Measurements from ENCODE around the gene CEACAM6. TPM values are rescaled to one million over a fixed set of nuclear protein-coding genes. Genes with fewer than 3 reads are reported as not detected.

Gene CEACAM6
- total and polyA plus RNA-seq, 7 donors = 0.03 to 0.27 (median 0.10) TPM; not detected in 3

DNA sequence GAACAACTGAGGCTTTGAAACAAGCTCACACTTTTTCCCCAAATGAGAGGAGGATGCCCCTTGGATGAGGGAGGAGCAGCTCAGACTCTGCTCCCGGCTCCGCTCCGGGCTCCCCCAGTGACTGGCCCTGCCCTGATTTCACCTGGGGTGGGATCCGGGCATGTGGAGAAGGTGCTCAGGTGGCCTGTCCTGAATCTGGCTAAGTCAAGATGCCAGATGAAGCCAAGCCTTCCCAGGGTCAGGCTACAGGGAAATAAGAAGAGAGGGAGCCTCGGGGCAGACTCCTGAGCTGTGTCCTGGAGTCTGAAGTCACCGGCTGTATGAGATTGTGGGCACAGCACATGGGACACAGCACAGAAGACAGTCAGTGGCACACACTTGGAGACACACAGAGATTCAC, 36.6 kb upstream of the CEACAM6 start:
- no peaks in the 10 kb centered on the region for H3K4me1 ChIP-seq
- no peak for ATAC-seq
- TF ChIP-seq, protein P1, sequence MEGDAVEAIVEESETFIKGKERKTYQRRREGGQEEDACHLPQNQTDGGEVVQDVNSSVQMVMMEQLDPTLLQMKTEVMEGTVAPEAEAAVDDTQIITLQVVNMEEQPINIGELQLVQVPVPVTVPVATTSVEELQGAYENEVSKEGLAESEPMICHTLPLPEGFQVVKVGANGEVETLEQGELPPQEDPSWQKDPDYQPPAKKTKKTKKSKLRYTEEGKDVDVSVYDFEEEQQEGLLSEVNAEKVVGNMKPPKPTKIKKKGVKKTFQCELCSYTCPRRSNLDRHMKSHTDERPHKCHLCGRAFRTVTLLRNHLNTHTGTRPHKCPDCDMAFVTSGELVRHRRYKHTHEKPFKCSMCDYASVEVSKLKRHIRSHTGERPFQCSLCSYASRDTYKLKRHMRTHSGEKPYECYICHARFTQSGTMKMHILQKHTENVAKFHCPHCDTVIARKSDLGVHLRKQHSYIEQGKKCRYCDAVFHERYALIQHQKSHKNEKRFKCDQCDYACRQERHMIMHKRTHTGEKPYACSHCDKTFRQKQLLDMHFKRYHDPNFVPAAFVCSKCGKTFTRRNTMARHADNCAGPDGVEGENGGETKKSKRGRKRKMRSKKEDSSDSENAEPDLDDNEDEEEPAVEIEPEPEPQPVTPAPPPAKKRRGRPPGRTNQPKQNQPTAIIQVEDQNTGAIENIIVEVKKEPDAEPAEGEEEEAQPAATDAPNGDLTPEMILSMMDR (IDR thresholded peaks at IDR 0.05) = no peak
- H3K4me3 ChIP-seq = no peak overlapping the region
- 67 to 77% (median 71%) methylated on average over 6 of the region's 6 CpGs for WGBS, 3 donors
- H3K9me3 ChIP-seq = no peaks in the 10 kb centered on the region
- no peaks in the 10 kb centered on the region for H3K36me3 ChIP-seq (ENCODE audit: insufficient read depth in 1 of 2, low read depth in 1 of 2)
- no peak overlapping the region for H3K27ac ChIP-seq
- peaks cover 0 to 3% (median 0%) of the 10 kb centered on the region in 3 donors for H3K27me3 ChIP-seq (ENCODE audit: insufficient read depth in 3 of 3, low read length in 2 of 3)
- intact Hi-C loops (cut with DNase I) = no loop called here
- DNase-seq = no peak

GRCh38 chr19:41720103-41720502, 35.2 kb upstream of the CEACAM6 start:
- WGBS, 3 donors = 77 to 90% (median 81%) methylated on average over 3 of the region's 3 CpGs

GRCh38 chr19:41726493-41726892, 28.8 kb upstream of the CEACAM6 start:
- intact Hi-C loops (cut with DNase I) = no loop called here
- DNase-seq = no peak
- Histone ChIP-seq H3K27ac (no peak overlapping the region), H3K4me3 (no peak overlapping the region), H3K9me3 (no peaks in the 10 kb centered on the region), H3K27me3 (ENCODE audit: insufficient read depth in 3 of 3, low read length in 2 of 3) (peaks cover 0 to 6% (median 2%) of the 10 kb centered on the region in 3 donors), H3K36me3 (ENCODE audit: insufficient read depth in 1 of 2, low read depth in 1 of 2) (no peaks in the 10 kb centered on the region), H3K4me1 (no peaks in the 10 kb centered on the region)
- no peak for ATAC-seq
- WGBS, 3 donors = 20 to 33% (median 28%) methylated on average over 5 of the region's 5 CpGs
- TF ChIP-seq, protein P1 (IDR thresholded peaks at IDR 0.05) = no peak

More at GRCh38 chr19:41720103-41720502, 35.2 kb upstream of the CEACAM6 start:
- H3K27ac ChIP-seq = no peak overlapping the region
- H3K36me3 ChIP-seq (ENCODE audit: insufficient read depth in 1 of 2, low read depth in 1 of 2) = no peaks in the 10 kb centered on the region
- H3K9me3 ChIP-seq = no peaks in the 10 kb centered on the region
- TF ChIP-seq, protein P1 (IDR thresholded peaks at IDR 0.05) = no peak
- DNase-seq (no peak), ATAC-seq (no peak)
- intact Hi-C loops (cut with DNase I) = no loop called here
- H3K4me1 ChIP-seq = no peaks in the 10 kb centered on the region
- peaks cover 0 to 3% (median 0%) of the 10 kb centered on the region in 3 donors for H3K27me3 ChIP-seq (ENCODE audit: insufficient read depth in 3 of 3, low read length in 2 of 3)
- H3K4me3 ChIP-seq = no peak overlapping the region

GRCh38 chr19:41734156-41734555, 21.2 kb upstream of the CEACAM6 start:
- Histone ChIP-seq H3K27me3 (ENCODE audit: insufficient read depth in 3 of 3, low read length in 2 of 3) (peaks cover 0 to 6% (median 2%) of the 10 kb centered on the region in 3 donors), H3K27ac (no peak overlapping the region), H3K4me1 (no peaks in the 10 kb centered on the region), H3K4me3 (no peak overlapping the region), H3K9me3 (no peaks in the 10 kb centered on the region), H3K36me3 (ENCODE audit: insufficient read depth in 1 of 2, low read depth in 1 of 2) (no peaks in the 10 kb centered on the region)
- DNase-seq (no peak), ATAC-seq (no peak)
- 31 to 38% (median 32%) methylated on average over 4 of the region's 4 CpGs for WGBS, 3 donors
- intact Hi-C loops (cut with DNase I) = no loop called here
- TF ChIP-seq, protein P1 (IDR thresholded peaks at IDR 0.05) = no peak

- Histone ChIP-seq H3K9me3 (no peaks in the 10 kb centered on the region), H3K4me1 (no peaks in the 10 kb centered on the region), H3K4me3 (no peak overlapping the region), H3K36me3 (ENCODE audit: insufficient read depth in 1 of 2, low read depth in 1 of 2) (no peaks in the 10 kb centered on the region), H3K27me3 (ENCODE audit: insufficient read depth in 3 of 3, low read length in 2 of 3) (peaks cover 0 to 6% (median 2%) of the 10 kb centered on the region in 3 donors), H3K27ac (no peak overlapping the region)
- TF ChIP-seq, protein P1 (IDR thresholded peaks at IDR 0.05) = no peak
- DNase-seq (no peak), ATAC-seq (no peak)
- intact Hi-C loops (cut with DNase I) = no loop called here
- WGBS, 3 donors = 52 to 63% (median 60%) methylated on average over 3 of the region's 3 CpGs
Observed at GRCh38 chr19:41734585-41734984, 20.7 kb upstream of the CEACAM6 start.
